Esophagus muscularis mucosa (tissue), 4 donors: ENCODE results near the gene DHCR24. TPM values are rescaled to one million over a fixed set of nuclear protein-coding genes. Genes with fewer than 3 reads are reported as not detected.

ENCODE experiments used
- DNase-seq: peaks from one replicate; pipeline ENCODE4 v3.0.0-alpha.2; 2017; ENCODE audit errors: extremely low spot score
- H3K27ac ChIP-seq, 4 donors: fragments of 200-600 bp; sonication (generic); replicated peaks in 1 of 4; 1 replicate in 3 of 4; 2 replicates in 1 of 4; pipeline ENCODE4 v1.5.1; 2016 to 2019; ENCODE audit warnings: mild to moderate bottlenecking in 1 of 4
- H3K27me3 ChIP-seq, 4 donors: fragments of 200-600 bp; sonication (generic); one replicate each; pipeline versions ENCODE4 v1.5.1 to v1.6.0; 2016 to 2019
- H3K36me3 ChIP-seq, 4 donors: fragments of 200-600 bp; sonication (generic); one replicate each; pipeline ENCODE4 v1.5.1; 2016 to 2019
- H3K4me1 ChIP-seq, 4 donors: fragments of 200-600 bp; sonication (generic); one replicate each; pipeline ENCODE4 v1.5.1; 2016 to 2019
- H3K4me3 ChIP-seq, 4 donors: fragments of 200-600 bp; sonication (generic); 1 replicate in 2 of 4; 2 replicates in 2 of 4; pipeline ENCODE4 v1.5.1; 2016 to 2019; ENCODE audit warnings: mild to moderate bottlenecking in 4 of 4, moderate library complexity in 1 of 4
- H3K9me3 ChIP-seq, 4 donors: fragments of 200-600 bp; sonication (generic); 1 replicate in 3 of 4; 2 replicates in 1 of 4; pipeline ENCODE4 v1.5.1; 2016 to 2019
- EP300 ChIP-seq: sonication (generic); formaldehyde crosslinking; IDR thresholded peaks from one replicate; pipeline ENCODE4 v1.6.1; 2017; ENCODE audit warnings: antibody characterized with exemption
- POLR2A ChIP-seq: fragments of 450-650 bp; IDR thresholded peaks from one replicate; pipeline ENCODE4 v1.6.1; 2017; ENCODE audit warnings: antibody characterized with exemption, moderate library complexity, mild to moderate bottlenecking, low read depth
- POLR2AphosphoS5 ChIP-seq, 2 donors: sonication (generic); formaldehyde crosslinking; IDR thresholded peaks; one replicate each; pipeline ENCODE4 v1.6.1; 2017; ENCODE audit warnings: antibody characterized with exemption in 2 of 2
- WGBS: methylation state at CpG from one replicate; pipeline ENCODE4 v1.1.5; 2018; 5-methylcytosine and 5-hydroxymethylcytosine counted together
- intact Hi-C: fragments of 100-400 bp; cut with DNase I; formaldehyde crosslinking; loops from one replicate; pipeline ENCODE4 v1.15.1; 2023
- total RNA-seq, 4 donors: library from RNA; depleted of rRNA; stranded (reverse); fragments of >200 nt; gene quantifications; one replicate each; pipeline versions ENCODE4 v1.1.0 to v1.2.1, GENCODE V29; 2016
- TF ChIP-seq, protein P1 (sequence below), 3 experiments: fragments of 200-600 bp in 2 of 3; fragments of 450-650 bp in 1 of 3; sonication (generic) in 2 of 3; IDR thresholded peaks; one replicate each; pipeline ENCODE4 v1.5.1; 2017 to 2019; ENCODE audit warnings: antibody characterized with exemption in 3 of 3, mild to moderate bottlenecking in 2 of 3, moderate library complexity in 1 of 3

DHCR24 gene
- total RNA-seq, 4 donors from 2014 or later, result 10.8 to 16.1 (median 13.1) TPM

DNA sequence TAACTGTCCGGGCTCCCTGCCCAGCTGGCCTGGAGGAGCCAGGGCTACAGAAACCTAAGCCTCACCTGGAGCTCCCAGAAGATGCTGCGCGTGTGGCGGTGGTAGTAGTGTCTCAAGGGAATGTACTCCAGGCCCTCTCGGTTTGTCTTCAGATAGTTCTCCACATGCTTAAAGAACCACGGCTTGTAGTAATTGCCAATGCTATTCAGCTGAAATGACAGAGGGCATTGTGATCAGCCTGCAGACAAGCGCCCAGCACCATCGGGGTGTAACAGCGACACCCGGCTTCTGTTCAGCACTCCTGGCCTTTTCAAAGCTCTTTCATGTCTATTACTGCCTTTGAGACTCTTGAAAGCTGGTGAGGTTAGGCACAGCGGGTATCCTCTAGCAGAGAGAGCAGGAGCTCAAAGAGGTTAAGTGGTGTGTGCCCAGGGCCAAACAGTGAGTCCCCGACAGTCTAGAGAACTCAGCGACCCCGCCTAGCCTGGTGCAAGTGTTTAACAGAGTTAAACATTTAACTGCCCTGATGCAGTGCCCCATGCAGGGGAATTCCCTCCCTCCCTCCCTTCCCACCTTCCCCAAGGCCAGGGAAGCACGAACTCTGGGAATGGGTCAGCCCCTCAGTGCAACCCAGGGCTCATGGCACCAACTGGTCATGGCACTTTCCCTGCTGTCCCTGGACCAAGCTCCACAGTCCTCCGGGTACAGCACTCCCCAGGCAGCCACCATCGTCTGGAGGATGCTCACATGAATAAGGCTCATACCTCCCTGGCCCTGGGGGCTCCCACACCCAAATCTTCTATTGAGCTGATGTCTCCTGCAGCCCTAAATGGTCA, 21.5 kb downstream of the DHCR24 start:
- 95% methylated on average over 16 of the region's 17 CpGs for WGBS
- H3K27ac ChIP-seq, result no peak overlapping the region

DNA sequence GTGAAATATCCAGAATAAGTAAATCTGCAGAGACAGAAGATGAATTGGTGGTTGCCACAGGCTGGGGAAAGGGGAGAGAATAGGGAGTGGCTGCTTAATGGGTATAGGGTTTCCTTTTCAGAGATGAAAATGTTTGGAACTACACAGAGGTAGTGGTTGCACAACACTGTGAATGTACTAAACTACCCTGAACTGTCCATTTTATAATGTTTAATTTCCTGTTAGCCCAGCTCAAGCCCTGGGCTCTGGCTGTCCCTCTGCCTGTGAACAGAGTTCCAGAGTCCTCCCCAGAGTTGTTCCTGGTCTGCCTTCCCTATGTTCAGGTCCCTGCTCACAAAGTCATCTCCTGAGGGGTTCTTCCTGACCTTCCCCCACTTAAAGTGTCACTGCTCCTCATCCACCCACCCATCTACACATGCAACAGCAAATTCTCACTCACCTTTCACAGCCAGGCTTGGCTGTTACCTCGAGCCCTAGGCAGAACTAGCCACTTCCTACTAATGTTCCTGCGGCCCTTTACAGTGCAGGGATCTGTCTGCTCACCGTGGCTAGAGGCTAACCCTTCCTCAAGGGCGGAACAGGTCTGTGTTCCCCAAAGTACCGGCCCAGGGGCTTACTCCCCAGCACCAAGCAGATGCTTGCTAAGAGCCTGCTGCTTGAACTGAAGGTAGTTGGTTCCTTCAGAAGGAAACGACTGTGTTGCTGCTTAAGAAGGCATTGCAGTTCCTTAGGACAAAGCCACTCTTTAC, 22.4 kb downstream of the DHCR24 start:
- Histone ChIP-seq H3K9me3 (no peaks in the 10 kb centered on the region), H3K4me1 (no peaks in the 10 kb centered on the region), H3K27ac (no peak overlapping the region), H3K4me3 (no peak overlapping the region), H3K27me3 (no peaks in the 10 kb centered on the region), H3K36me3 (peaks cover 0 to 26% (median 7%) of the 10 kb centered on the region in 4 donors)
- WGBS, result 94% methylated on average over 6 of the region's 6 CpGs
- DNase-seq, result no peak
- TF ChIP-seq EP300 (no peak), POLR2A (no peak), POLR2AphosphoS5 (IDR thresholded peaks at IDR 0.05) (no peak)
- TF ChIP-seq, protein P1, sequence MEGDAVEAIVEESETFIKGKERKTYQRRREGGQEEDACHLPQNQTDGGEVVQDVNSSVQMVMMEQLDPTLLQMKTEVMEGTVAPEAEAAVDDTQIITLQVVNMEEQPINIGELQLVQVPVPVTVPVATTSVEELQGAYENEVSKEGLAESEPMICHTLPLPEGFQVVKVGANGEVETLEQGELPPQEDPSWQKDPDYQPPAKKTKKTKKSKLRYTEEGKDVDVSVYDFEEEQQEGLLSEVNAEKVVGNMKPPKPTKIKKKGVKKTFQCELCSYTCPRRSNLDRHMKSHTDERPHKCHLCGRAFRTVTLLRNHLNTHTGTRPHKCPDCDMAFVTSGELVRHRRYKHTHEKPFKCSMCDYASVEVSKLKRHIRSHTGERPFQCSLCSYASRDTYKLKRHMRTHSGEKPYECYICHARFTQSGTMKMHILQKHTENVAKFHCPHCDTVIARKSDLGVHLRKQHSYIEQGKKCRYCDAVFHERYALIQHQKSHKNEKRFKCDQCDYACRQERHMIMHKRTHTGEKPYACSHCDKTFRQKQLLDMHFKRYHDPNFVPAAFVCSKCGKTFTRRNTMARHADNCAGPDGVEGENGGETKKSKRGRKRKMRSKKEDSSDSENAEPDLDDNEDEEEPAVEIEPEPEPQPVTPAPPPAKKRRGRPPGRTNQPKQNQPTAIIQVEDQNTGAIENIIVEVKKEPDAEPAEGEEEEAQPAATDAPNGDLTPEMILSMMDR (IDR thresholded peaks at IDR 0.05), result no peak
- intact Hi-C loops, result no loop called here

More for the DNA sequence above, 21.5 kb downstream of the DHCR24 start:
- peaks cover 0 to 26% (median 7%) of the 10 kb centered on the region in 4 donors for H3K36me3 ChIP-seq
- DNase-seq, result no peak
- no peaks in the 10 kb centered on the region for H3K9me3 ChIP-seq
- no peak overlapping the region for H3K4me3 ChIP-seq
- intact Hi-C loops, result no loop called here
- TF ChIP-seq, protein P1 (IDR thresholded peaks at IDR 0.05), result no peak
- TF ChIP-seq EP300 (no peak), POLR2AphosphoS5 (IDR thresholded peaks at IDR 0.05) (no peak), POLR2A (no peak)
- H3K27me3 ChIP-seq, result no peaks in the 10 kb centered on the region
- H3K4me1 ChIP-seq, result no peaks in the 10 kb centered on the region

- WGBS, result 93% methylated on average over 3 of the region's 3 CpGs
- Histone ChIP-seq H3K4me3 (no peak overlapping the region), H3K36me3 (peaks cover 0 to 26% (median 7%) of the 10 kb centered on the region in 4 donors), H3K4me1 (no peaks in the 10 kb centered on the region), H3K9me3 (no peaks in the 10 kb centered on the region), H3K27ac (no peak overlapping the region), H3K27me3 (no peaks in the 10 kb centered on the region)
- intact Hi-C loops, result no loop called here
- no peak for DNase-seq
- TF ChIP-seq EP300 (no peak), POLR2AphosphoS5 (IDR thresholded peaks at IDR 0.05) (no peak)
Measured at GRCh38 chr1:54863267-54863665, 23.7 kb downstream of the DHCR24 start.

- H3K36me3 ChIP-seq, result peaks cover 0 to 22% (median 6%) of the 10 kb centered on the region in 4 donors
- H3K4me3 ChIP-seq, result no peak overlapping the region
- DNase-seq, result no peak
- H3K4me1 ChIP-seq, result no peaks in the 10 kb centered on the region
- no peaks in the 10 kb centered on the region for H3K9me3 ChIP-seq
- H3K27ac ChIP-seq, result no peak overlapping the region
- intact Hi-C loops, result no loop called here
- H3K27me3 ChIP-seq, result no peaks in the 10 kb centered on the region
- WGBS, result 85% methylated on average over 5 of the region's 5 CpGs
- TF ChIP-seq EP300 (no peak), POLR2A (no peak), POLR2AphosphoS5 (IDR thresholded peaks at IDR 0.05) (no peak)
Measured at GRCh38 chr1:54861070-54861761, 25.8 kb downstream of the DHCR24 start.

DNA sequence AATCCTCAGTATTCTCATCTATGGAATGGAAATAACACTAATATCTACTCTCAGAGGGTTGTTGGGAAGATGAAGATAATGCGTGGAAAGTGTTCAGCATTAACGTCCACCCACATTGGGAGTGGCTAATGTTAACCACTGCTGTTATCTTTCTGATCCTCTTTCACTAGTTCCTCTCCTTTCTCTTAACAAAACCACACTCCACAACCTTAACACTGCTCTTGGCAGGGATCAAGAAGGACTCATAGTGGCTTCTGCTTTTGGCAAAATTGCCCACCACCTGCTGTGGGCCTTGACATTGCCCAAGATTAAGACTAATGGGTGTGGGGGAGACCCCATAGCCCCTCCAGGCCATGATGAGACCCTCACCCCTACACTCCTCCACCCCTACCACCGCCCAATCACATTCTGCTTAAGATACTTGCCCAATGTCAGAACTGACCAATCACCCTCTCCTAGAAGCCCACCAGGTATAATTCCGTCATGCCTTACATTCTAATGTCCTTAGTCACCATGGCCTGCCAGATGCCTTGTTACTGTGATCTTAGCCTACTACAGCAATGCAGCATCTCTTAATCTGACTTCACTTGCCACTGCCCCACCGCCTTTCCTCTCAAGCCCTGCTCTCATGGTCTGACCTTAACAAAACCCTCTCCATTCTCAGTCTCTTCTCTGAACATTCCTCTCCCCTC, 27.1 kb downstream of the DHCR24 start:
- no peak overlapping the region for H3K27ac ChIP-seq
- no peaks in the 10 kb centered on the region for H3K4me1 ChIP-seq
- TF ChIP-seq, protein P1 (IDR thresholded peaks at IDR 0.05), result no peak
- TF ChIP-seq EP300 (no peak), POLR2AphosphoS5 (IDR thresholded peaks at IDR 0.05) (no peak), POLR2A (no peak)
- intact Hi-C loops, result no loop called here
- 92% methylated on average over 5 of the region's 5 CpGs for WGBS
- no peaks in the 10 kb centered on the region for H3K9me3 ChIP-seq
- peaks cover 0 to 11% (median 3%) of the 10 kb centered on the region in 4 donors for H3K36me3 ChIP-seq
- H3K27me3 ChIP-seq, result no peaks in the 10 kb centered on the region
- no peak for DNase-seq
- no peak overlapping the region for H3K4me3 ChIP-seq
